IMR-90 (cell line): ENCODE data around the gene CACNA1G.

ENCODE experiments used
- CTCF ChIP-seq: conservative IDR thresholded peaks from 2 replicates; pipeline ENCODE4 v1.5.1; 2012; ENCODE audit warnings: mild to moderate bottlenecking, low read depth, low read length, improper control_type of control experiment
- MXI1 ChIP-seq: IDR thresholded peaks from 2 replicates; pipeline ENCODE4 v1.6.1; 2012; ENCODE audit warnings: low read depth, mild to moderate bottlenecking, low read length, moderate library complexity, borderline replicate concordance
- POLR2A ChIP-seq: IDR thresholded peaks from 2 replicates; pipeline ENCODE4 v1.6.1; 2012; ENCODE audit warnings: mild to moderate bottlenecking, low read depth, low read length

DNA sequence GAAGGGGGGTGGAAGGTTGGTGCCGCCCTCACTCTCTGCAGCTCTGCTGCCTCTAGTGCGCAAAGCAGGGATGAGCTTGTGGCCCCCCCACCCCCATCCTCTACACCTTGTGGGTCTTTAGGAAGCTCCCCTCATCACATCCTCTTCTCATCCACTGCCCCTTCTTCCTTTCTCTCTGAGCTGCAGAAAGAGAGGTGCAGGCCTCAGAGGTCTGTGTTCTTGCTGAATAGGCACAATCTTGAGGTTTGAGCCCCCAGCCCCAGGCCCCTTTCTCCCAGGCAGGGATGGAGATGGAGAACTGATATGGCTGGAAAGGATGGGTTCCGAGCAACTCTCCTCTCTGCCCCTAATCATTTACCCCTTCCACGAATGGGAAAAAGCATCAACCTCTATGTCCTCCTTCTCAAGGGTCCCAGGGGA, 2.6 kb downstream of the CACNA1G start:
- no peak; the same call in 1 of the 2 replicates for TF ChIP-seq CTCF
- no peak for TF ChIP-seq MXI1
- no peak for TF ChIP-seq POLR2A
